ENCODE results near the gene WHRN. TPM values are rescaled to one million over a fixed set of nuclear protein-coding genes. Genes with fewer than 3 reads are reported as not detected.
A peak's percentile ranks its signal among the peaks of the same experiment; 100 is the strongest.

The WHRN gene
- total RNA-seq, 2 experiments from 2014 or later, result 0.19 to 2.1 TPM

- intact Hi-C loops (cut with micrococcal nuclease; ENCODE audit: unreplicated experiment), result no loop called here
- no peak overlapping the region for H2AFZ ChIP-seq (ENCODE audit: low read length)
- ChIA-PET POLR2A (interaction anchor here (1.0 kb wide), 1 partner anchor 16 kb away, joined by 3 read pairs; no protein-coding TSS in a partner anchor), CTCF (ENCODE audit: unreplicated experiment) (interaction anchor here (0.5 to 0.9 kb wide), 2 partner anchors 12 to 103 kb away, joined by 3 read pairs; no protein-coding TSS in a partner anchor)
- no peaks in the 10 kb centered on the region for H4K20me1 ChIP-seq (ENCODE audit: insufficient read depth, low read length)
- BruUV-seq (replicated peaks), result no TSS peak
- no peaks in the 10 kb centered on the region for H3K4me1 ChIP-seq (ENCODE audit: insufficient read depth, low read length, poor library complexity, severe bottlenecking)
- no peaks in the 10 kb centered on the region for H3K36me3 ChIP-seq (ENCODE audit: insufficient read depth, low read length)
- H3K4me2 ChIP-seq (ENCODE audit: low read length), result no peak overlapping the region
- no peaks in the 10 kb centered on the region for H3K9me3 ChIP-seq (ENCODE audit: low read length)
- no peaks in the 10 kb centered on the region for H3K79me2 ChIP-seq (ENCODE audit: insufficient read depth, low read depth, low read length)
- no peak for TF ChIP-seq EZH2phosphoT487 (IDR thresholded peaks at IDR 0.05; ENCODE audit: borderline replicate concordance, low read depth, low read length)
- TF ChIP-seq, protein P1, sequence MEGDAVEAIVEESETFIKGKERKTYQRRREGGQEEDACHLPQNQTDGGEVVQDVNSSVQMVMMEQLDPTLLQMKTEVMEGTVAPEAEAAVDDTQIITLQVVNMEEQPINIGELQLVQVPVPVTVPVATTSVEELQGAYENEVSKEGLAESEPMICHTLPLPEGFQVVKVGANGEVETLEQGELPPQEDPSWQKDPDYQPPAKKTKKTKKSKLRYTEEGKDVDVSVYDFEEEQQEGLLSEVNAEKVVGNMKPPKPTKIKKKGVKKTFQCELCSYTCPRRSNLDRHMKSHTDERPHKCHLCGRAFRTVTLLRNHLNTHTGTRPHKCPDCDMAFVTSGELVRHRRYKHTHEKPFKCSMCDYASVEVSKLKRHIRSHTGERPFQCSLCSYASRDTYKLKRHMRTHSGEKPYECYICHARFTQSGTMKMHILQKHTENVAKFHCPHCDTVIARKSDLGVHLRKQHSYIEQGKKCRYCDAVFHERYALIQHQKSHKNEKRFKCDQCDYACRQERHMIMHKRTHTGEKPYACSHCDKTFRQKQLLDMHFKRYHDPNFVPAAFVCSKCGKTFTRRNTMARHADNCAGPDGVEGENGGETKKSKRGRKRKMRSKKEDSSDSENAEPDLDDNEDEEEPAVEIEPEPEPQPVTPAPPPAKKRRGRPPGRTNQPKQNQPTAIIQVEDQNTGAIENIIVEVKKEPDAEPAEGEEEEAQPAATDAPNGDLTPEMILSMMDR (conservative IDR thresholded peaks at IDR 0.05; ENCODE audit: low read length), result peak; percentile 56
- no peaks in the 10 kb centered on the region for H3K9me2 ChIP-seq (ENCODE audit: insufficient read depth, low read length)
- no peak overlapping the region for H3K27ac ChIP-seq (ENCODE audit: low read depth, low read length, poor library complexity, severe bottlenecking)
- no peak overlapping the region for H3K4me3 ChIP-seq (ENCODE audit: low read depth, low read length, poor library complexity, severe bottlenecking)
- no peak for DNase-seq (ENCODE audit: low spot score)
These were observed 87.8 kb downstream of the WHRN start for GRCh38 chr9:114417511-114417910.

GRCh38 chr9:114416906-114417305 is 88.4 kb downstream of the WHRN start:
- no peaks in the 10 kb centered on the region for H3K9me2 ChIP-seq (ENCODE audit: insufficient read depth, low read length)
- no peak overlapping the region for H2AFZ ChIP-seq (ENCODE audit: low read length)
- TF ChIP-seq EZH2phosphoT487 (IDR thresholded peaks at IDR 0.05; ENCODE audit: borderline replicate concordance, low read depth, low read length), result no peak
- TF ChIP-seq, protein P1 (conservative IDR thresholded peaks at IDR 0.05; ENCODE audit: low read length), result no peak
- H3K4me3 ChIP-seq (ENCODE audit: low read depth, low read length, poor library complexity, severe bottlenecking), result no peak overlapping the region
- DNase-seq (ENCODE audit: low spot score), result no peak
- intact Hi-C loops (cut with micrococcal nuclease; ENCODE audit: unreplicated experiment), result no loop called here
- no peak overlapping the region for H3K27ac ChIP-seq (ENCODE audit: low read depth, low read length, poor library complexity, severe bottlenecking)
- no TSS peak for BruUV-seq (replicated peaks)
- CTCF ChIA-PET (ENCODE audit: unreplicated experiment), result interaction anchor here (0.5 to 0.9 kb wide), 2 partner anchors 12 to 102 kb away, joined by 3 read pairs; no protein-coding TSS in a partner anchor
- H3K36me3 ChIP-seq (ENCODE audit: insufficient read depth, low read length), result no peaks in the 10 kb centered on the region
- no peaks in the 10 kb centered on the region for H3K4me1 ChIP-seq (ENCODE audit: insufficient read depth, low read length, poor library complexity, severe bottlenecking)
- POLR2A ChIA-PET, result interaction anchor here (0.7 to 1.0 kb wide), 2 partner anchors 16 to 121 kb away, joined by 3 read pairs; no protein-coding TSS in a partner anchor
- H3K4me2 ChIP-seq (ENCODE audit: low read length), result no peak overlapping the region
- no peaks in the 10 kb centered on the region for H4K20me1 ChIP-seq (ENCODE audit: insufficient read depth, low read length)
- H3K79me2 ChIP-seq (ENCODE audit: insufficient read depth, low read depth, low read length), result no peaks in the 10 kb centered on the region
- no peaks in the 10 kb centered on the region for H3K9me3 ChIP-seq (ENCODE audit: low read length)

DNA sequence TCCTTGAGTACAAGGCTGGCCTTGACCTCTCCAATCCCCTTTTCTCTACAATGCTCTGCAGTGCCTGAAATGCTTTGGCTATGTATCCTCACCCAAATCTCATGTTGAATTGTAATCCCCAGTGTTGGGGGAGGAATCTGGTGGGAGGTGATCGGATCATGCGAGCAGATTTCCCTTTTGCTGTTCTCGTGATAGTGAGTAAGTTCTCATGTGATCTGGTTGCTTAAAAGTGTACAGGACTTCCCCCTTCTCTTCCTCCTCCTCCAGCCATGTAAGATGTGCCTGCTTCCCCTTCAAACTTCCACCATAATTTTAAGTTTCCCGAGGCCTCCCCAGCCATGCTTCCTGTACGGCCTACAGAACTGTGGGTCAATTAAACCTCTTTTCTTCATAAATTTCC is 89.0 kb downstream of the WHRN start:
- intact Hi-C loops (cut with micrococcal nuclease; ENCODE audit: unreplicated experiment), result no loop called here
- Histone ChIP-seq H3K27ac (ENCODE audit: low read depth, low read length, poor library complexity, severe bottlenecking) (no peak overlapping the region), H3K9me2 (ENCODE audit: insufficient read depth, low read length) (no peaks in the 10 kb centered on the region), H3K79me2 (ENCODE audit: insufficient read depth, low read depth, low read length) (no peaks in the 10 kb centered on the region), H3K36me3 (ENCODE audit: insufficient read depth, low read length) (no peaks in the 10 kb centered on the region), H3K4me3 (ENCODE audit: low read depth, low read length, poor library complexity, severe bottlenecking) (no peak overlapping the region), H3K4me1 (ENCODE audit: insufficient read depth, low read length, poor library complexity, severe bottlenecking) (no peaks in the 10 kb centered on the region), H4K20me1 (ENCODE audit: insufficient read depth, low read length) (no peaks in the 10 kb centered on the region), H3K4me2 (ENCODE audit: low read length) (no peak overlapping the region), H2AFZ (ENCODE audit: low read length) (no peak overlapping the region), H3K9me3 (ENCODE audit: low read length) (no peaks in the 10 kb centered on the region)
- no peak for DNase-seq (ENCODE audit: low spot score)
- TF ChIP-seq, protein P1 (conservative IDR thresholded peaks at IDR 0.05; ENCODE audit: low read length), result no peak
- TF ChIP-seq EZH2phosphoT487 (IDR thresholded peaks at IDR 0.05; ENCODE audit: borderline replicate concordance, low read depth, low read length), result no peak
- POLR2A ChIA-PET, result interaction anchor here (0.7 kb wide), 1 partner anchor 120 kb away, joined by 3 read pairs; no protein-coding TSS in a partner anchor
- CTCF ChIA-PET (ENCODE audit: unreplicated experiment), result no interaction called here
- BruUV-seq (replicated peaks), result no TSS peak

Data from OCI-LY7 (cell line).